K562 (cell line): Measurements from ENCODE around the gene CGREF1.

Experiments
- ARID3A ChIP-seq: IDR thresholded peaks from 2 replicates; pipeline ENCODE4 v1.6.1; 2012; ENCODE audit warnings: low read depth, low read length, improper control_type of control experiment, borderline replicate concordance
- CHD4 ChIP-seq: fragments of 200-600 bp; sonication (generic); IDR thresholded peaks from 3 replicates; pipeline ENCODE4 v1.6.1; 2012; ENCODE audit warnings: low read depth, mild to moderate bottlenecking, mixed read lengths, low read length, inconsistent platforms; ENCODE audit not compliant: insufficient read depth, insufficient replicate concordance, poor library complexity, severe bottlenecking
- CTCF ChIP-seq, 3 experiments: IDR thresholded peaks in 2 of 3; conservative IDR thresholded peaks in 1 of 3; 2 replicates each; pipeline ENCODE4 v1.5.1; 2011 to 2012; ENCODE audit warnings: low read length in 3 of 3, mild to moderate bottlenecking in 3 of 3, control low read depth in 2 of 3, improper control_type of control experiment in 1 of 3, inconsistent platforms in 1 of 3, low read depth in 1 of 3, mixed read lengths in 1 of 3, moderate library complexity in 1 of 3; ENCODE audit not compliant: insufficient read depth in 2 of 3
- E2F5 ChIP-seq: sonication (generic); formaldehyde crosslinking; IDR thresholded peaks from 2 replicates; pipeline ENCODE4 v1.8.0; 2022; ENCODE audit warnings: mild to moderate bottlenecking, missing genetic modification reagents
- ETV5 ChIP-seq: sonication (generic); formaldehyde crosslinking; IDR thresholded peaks from 2 replicates; pipeline ENCODE4 v1.4.0; 2020; ENCODE audit warnings: low read depth, mild to moderate bottlenecking, missing genetic modification reagents
- HNRNPL ChIP-seq: fragments of 200-400 bp; formaldehyde crosslinking; IDR thresholded peaks from 2 replicates; pipeline ENCODE4 v1.6.1; 2017; ENCODE audit warnings: low read depth, mild to moderate bottlenecking, low read length
- KDM5B ChIP-seq: fragments of 200-600 bp; sonication (generic); IDR thresholded peaks from 2 replicates; pipeline ENCODE4 v1.6.1; 2012; ENCODE audit warnings: low read depth, mild to moderate bottlenecking, moderate library complexity, low read length, control low read depth, inconsistent platforms; ENCODE audit not compliant: insufficient replicate concordance
- NR2C2 ChIP-seq, 2 experiments: fragments of 200-800 bp in 1 of 2; sonication (Bioruptor generic) in 1 of 2; sonication (generic) in 1 of 2; formaldehyde crosslinking in 1 of 2; IDR thresholded peaks; 2 replicates each; pipeline versions ENCODE4 v1.6.1 to v1.8.0; 2016 to 2022; ENCODE audit warnings: mild to moderate bottlenecking in 1 of 2, missing compliant biosample characterization in 1 of 2, missing genetic modification characterization in 1 of 2, missing genetic modification reagents in 1 of 2
- RCOR1 ChIP-seq, 2 experiments: IDR thresholded peaks; 2 replicates each; pipeline ENCODE4 v1.6.1; 2012; ENCODE audit warnings: low read depth in 2 of 2, low read length in 2 of 2, borderline replicate concordance in 1 of 2, improper control_type of control experiment in 1 of 2
- ZBTB33 ChIP-seq: sonication (generic); formaldehyde crosslinking; IDR thresholded peaks from 2 replicates; pipeline ENCODE4 v1.8.1; 2023; ENCODE audit warnings: mild to moderate bottlenecking, missing genetic modification reagents
- ZFP36 ChIP-seq: fragments of 150-350 bp; IDR thresholded peaks from 2 replicates; pipeline ENCODE4 v1.6.1; 2018; ENCODE audit warnings: low read length, low read depth; ENCODE audit not compliant: partially characterized antibody
- ZNF232 ChIP-seq: sonication (generic); formaldehyde crosslinking; IDR thresholded peaks from 2 replicates; pipeline ENCODE4 v1.8.0; 2022; ENCODE audit warnings: mild to moderate bottlenecking, missing genetic modification reagents
- ZNF407 ChIP-seq: fragments of 450-650 bp; IDR thresholded peaks from 2 replicates; pipeline ENCODE4 v1.6.1; 2016; ENCODE audit warnings: low read depth

GRCh38 chr2:27109083-27109482 is 9.8 kb downstream of the CGREF1 start:
- no peak for TF ChIP-seq RCOR1 (IDR thresholded peaks at IDR 0.05; ENCODE audit: borderline replicate concordance in 1 of 2, low read depth in 2 of 2, low read length in 2 of 2)
- TF ChIP-seq ZNF232 (CRISPR knock-in tag): no peak
- TF ChIP-seq ARID3A: no peak
- no peak for TF ChIP-seq ZBTB33 (CRISPR knock-in tag)
- no peak for TF ChIP-seq E2F5 (CRISPR knock-in tag)
- no peak for TF ChIP-seq NR2C2 (CRISPR knock-in tag; IDR thresholded peaks at IDR 0.05)
- TF ChIP-seq NR2C2 (tag; IDR thresholded peaks at IDR 0.05): no peak
- no peak for TF ChIP-seq ETV5
- no peak for TF ChIP-seq ZFP36
- TF ChIP-seq KDM5B: no peak
- no peak for TF ChIP-seq CTCF (IDR thresholded peaks at IDR 0.05 in 2 of 3, conservative IDR thresholded peaks at IDR 0.05 in 1 of 3; ENCODE audit: insufficient read depth in 2 of 3, low read depth in 1 of 3, low read length in 3 of 3)
- no peak for TF ChIP-seq CHD4
- no peak for TF ChIP-seq ZNF407
- no peak for TF ChIP-seq HNRNPL
